Hepatocyte (in vitro differentiated cells): Measurements from ENCODE around the gene SLCO3A1. TPM values are rescaled to one million over a fixed set of nuclear protein-coding genes. Genes with fewer than 3 reads are reported as not detected.

Source experiments
- DNase-seq: peaks from one replicate; pipeline ENCODE4 v3.0.0-alpha.2; 2016; ENCODE audit warnings: low spot score
- H2AFZ ChIP-seq: fragments of 200-600 bp; sonication (generic); 2 replicates; pipeline ENCODE4 v1.6.0; 2016; ENCODE audit warnings: antibody characterized with exemption, mild to moderate bottlenecking
- H3K27ac ChIP-seq: fragments of 200-600 bp; sonication (generic); 2 replicates; pipeline ENCODE4 v1.5.1; 2016; ENCODE audit warnings: mild to moderate bottlenecking
- H3K27me3 ChIP-seq: fragments of 200-600 bp; sonication (generic); 2 replicates; pipeline ENCODE4 v1.6.1; 2016
- H3K36me3 ChIP-seq: fragments of 200-600 bp; sonication (generic); replicated peaks from 2 replicates; pipeline ENCODE4 v1.5.1; 2016; ENCODE audit warnings: low read depth; ENCODE audit not compliant: insufficient read depth
- H3K4me1 ChIP-seq: fragments of 200-600 bp; sonication (generic); 2 replicates; pipeline ENCODE4 v1.5.1; 2016; ENCODE audit warnings: mild to moderate bottlenecking, moderate library complexity; ENCODE audit not compliant: insufficient read depth
- H3K4me2 ChIP-seq: fragments of 200-600 bp; sonication (generic); 2 replicates; pipeline ENCODE4 v1.6.0; 2016
- H3K4me3 ChIP-seq: fragments of 200-600 bp; sonication (generic); 2 replicates; pipeline ENCODE4 v1.5.1; 2016; ENCODE audit warnings: mild to moderate bottlenecking
- H3K79me2 ChIP-seq: fragments of 200-600 bp; sonication (generic); 2 replicates; pipeline ENCODE4 v1.6.0; 2017; ENCODE audit warnings: mild to moderate bottlenecking
- H3K9me2 ChIP-seq: fragments of 200-600 bp; sonication (generic); replicated peaks from 2 replicates; pipeline ENCODE4 v1.6.0; 2017; ENCODE audit warnings: mild to moderate bottlenecking; ENCODE audit not compliant: insufficient read depth
- H3K9me3 ChIP-seq: fragments of 200-600 bp; sonication (generic); 2 replicates; pipeline ENCODE4 v1.5.1; 2016; ENCODE audit warnings: low read depth, mild to moderate bottlenecking
- H4K20me1 ChIP-seq: fragments of 200-600 bp; sonication (generic); 2 replicates; pipeline ENCODE4 v1.6.0; 2016; ENCODE audit warnings: mild to moderate bottlenecking; ENCODE audit not compliant: insufficient read depth, poor library complexity, severe bottlenecking
- EZH2 ChIP-seq: fragments of 200-600 bp; sonication (generic); IDR thresholded peaks from 2 replicates; pipeline ENCODE4 v1.6.1; 2016; ENCODE audit warnings: antibody characterized with exemption, mild to moderate bottlenecking, borderline replicate concordance
- EZH2phosphoT487 ChIP-seq: fragments of 200-600 bp; sonication (generic); IDR thresholded peaks from one replicate; pipeline ENCODE4 v1.6.1; 2018; ENCODE audit warnings: antibody characterized with exemption, mild to moderate bottlenecking, low read depth, moderate library complexity; ENCODE audit not compliant: unreplicated experiment, severe bottlenecking
- WGBS: methylation state at CpG from one replicate; pipeline ENCODE4 v1.1.6; 2016; ENCODE audit warnings: low lambda C conversion rate; ENCODE audit errors: missing lambda C conversion rate; 5-methylcytosine and 5-hydroxymethylcytosine counted together
- polyA plus RNA-seq: library from polyadenylated mRNA; unstranded; fragments of >200 nt; fragmentation: Nextera tagmentation; extraction: Ambion mirVana; gene quantifications from 2 replicates; pipeline ENCODE4 v1.2.1, GENCODE V29; 2016
- total RNA-seq: library from RNA; depleted of rRNA; stranded (reverse); fragments of >200 nt; gene quantifications from 2 replicates; pipeline ENCODE4 v1.2.3, GENCODE V29; 2014
- TF ChIP-seq, protein P1 (sequence below): fragments of 200-600 bp; sonication (generic); IDR thresholded peaks from 2 replicates; pipeline ENCODE4 v1.5.1; 2016; ENCODE audit warnings: antibody characterized with exemption, mild to moderate bottlenecking; ENCODE audit not compliant: poor library complexity

SLCO3A1 gene
- total and polyA plus RNA-seq, 2 experiments from 2014 or later, result 1.3 to 5.4 TPM

DNA sequence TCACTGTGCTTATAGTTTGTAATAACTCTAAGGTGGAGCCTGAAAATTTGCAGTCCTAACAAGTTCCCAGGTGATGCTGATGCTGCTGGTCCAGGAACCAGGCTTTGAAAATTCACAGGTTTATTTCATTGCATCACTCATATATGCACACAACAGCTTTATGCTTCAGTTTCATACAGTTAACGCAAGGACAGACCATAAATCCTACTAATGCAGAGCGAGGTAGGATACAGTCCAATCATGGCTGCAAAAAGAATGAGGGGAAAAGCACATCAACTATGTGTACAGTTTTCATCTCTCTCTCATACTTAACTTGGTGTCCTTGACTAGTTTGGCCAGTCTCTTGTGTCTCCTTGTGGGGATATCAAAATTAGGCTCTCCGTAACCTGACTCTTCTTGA, 135.1 kb downstream of the SLCO3A1 start:
- H3K9me3 ChIP-seq, result no peaks in the 10 kb centered on the region

DNA sequence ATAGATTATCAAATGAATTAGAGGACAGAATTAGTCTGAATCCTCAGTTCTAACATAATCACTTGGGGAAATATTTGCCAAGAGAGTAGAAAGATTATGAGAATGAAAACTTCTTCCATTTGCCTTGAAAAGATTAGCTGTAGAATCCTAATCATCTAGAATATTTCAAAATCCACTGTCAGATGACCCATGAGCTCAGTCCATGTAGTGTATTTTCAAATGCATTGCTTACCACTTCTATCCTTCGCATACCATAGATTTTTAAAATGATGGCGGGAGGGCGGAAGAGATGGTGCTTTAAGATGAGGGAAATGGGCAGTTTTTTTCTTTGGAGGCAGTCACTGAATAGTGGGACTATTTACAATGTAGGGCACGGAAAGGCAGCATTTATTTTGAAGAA, 136.3 kb downstream of the SLCO3A1 start:
- Histone ChIP-seq H3K9me3 (no peaks in the 10 kb centered on the region), H4K20me1 (no peaks in the 10 kb centered on the region), H2AFZ (no peak overlapping the region), H3K27ac (no peak overlapping the region), H3K4me3 (no peak overlapping the region), H3K27me3 (no peaks in the 10 kb centered on the region), H3K79me2 (no peaks in the 10 kb centered on the region), H3K4me2 (no peak overlapping the region), H3K36me3 (no peaks in the 10 kb centered on the region), H3K4me1 (no peaks in the 10 kb centered on the region), H3K9me2 (no peaks in the 10 kb centered on the region)
- TF ChIP-seq EZH2phosphoT487 (no peak), EZH2 (no peak)
- TF ChIP-seq, protein P1, sequence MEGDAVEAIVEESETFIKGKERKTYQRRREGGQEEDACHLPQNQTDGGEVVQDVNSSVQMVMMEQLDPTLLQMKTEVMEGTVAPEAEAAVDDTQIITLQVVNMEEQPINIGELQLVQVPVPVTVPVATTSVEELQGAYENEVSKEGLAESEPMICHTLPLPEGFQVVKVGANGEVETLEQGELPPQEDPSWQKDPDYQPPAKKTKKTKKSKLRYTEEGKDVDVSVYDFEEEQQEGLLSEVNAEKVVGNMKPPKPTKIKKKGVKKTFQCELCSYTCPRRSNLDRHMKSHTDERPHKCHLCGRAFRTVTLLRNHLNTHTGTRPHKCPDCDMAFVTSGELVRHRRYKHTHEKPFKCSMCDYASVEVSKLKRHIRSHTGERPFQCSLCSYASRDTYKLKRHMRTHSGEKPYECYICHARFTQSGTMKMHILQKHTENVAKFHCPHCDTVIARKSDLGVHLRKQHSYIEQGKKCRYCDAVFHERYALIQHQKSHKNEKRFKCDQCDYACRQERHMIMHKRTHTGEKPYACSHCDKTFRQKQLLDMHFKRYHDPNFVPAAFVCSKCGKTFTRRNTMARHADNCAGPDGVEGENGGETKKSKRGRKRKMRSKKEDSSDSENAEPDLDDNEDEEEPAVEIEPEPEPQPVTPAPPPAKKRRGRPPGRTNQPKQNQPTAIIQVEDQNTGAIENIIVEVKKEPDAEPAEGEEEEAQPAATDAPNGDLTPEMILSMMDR, result no peak
- 91% methylated on average over 4 of the region's 4 CpGs for WGBS
- DNase-seq, result no peak

More for the DNA sequence above, 135.1 kb downstream of the SLCO3A1 start:
- Histone ChIP-seq H3K4me2 (no peak overlapping the region), H2AFZ (no peak overlapping the region), H3K36me3 (no peaks in the 10 kb centered on the region), H4K20me1 (no peaks in the 10 kb centered on the region), H3K4me3 (no peak overlapping the region), H3K27ac (no peak overlapping the region), H3K9me2 (no peaks in the 10 kb centered on the region), H3K4me1 (peaks cover 3% of the 10 kb centered on the region), H3K27me3 (no peaks in the 10 kb centered on the region), H3K79me2 (no peaks in the 10 kb centered on the region)
- 91% methylated on average over 3 of the region's 3 CpGs for WGBS
- TF ChIP-seq EZH2, result no peak
- TF ChIP-seq, protein P1, result no peak
- no peak for TF ChIP-seq EZH2phosphoT487
- no peak for DNase-seq

DNA sequence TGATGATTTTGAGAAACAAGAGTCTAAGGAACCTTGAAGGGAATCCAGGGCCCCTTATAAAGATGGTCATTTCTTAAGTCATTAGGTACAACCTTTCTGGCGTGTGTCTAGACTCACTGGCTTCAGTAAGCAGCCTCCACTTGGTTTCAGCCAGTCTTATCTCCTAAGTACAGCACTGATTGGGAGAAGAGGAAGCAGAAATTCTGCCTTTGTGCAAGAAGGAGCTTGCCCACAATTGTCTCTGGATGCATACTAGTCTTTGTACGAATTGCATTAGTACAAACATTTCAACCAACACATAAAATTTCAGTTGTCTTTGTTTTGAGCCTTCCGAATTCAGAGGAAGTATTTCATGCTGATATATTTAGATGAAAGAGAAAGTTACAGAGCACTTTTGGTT, 139.4 kb downstream of the SLCO3A1 start:
- Histone ChIP-seq H3K9me3 (no peaks in the 10 kb centered on the region), H3K4me3 (no peak overlapping the region), H3K27ac (no peak overlapping the region), H4K20me1 (no peaks in the 10 kb centered on the region), H3K79me2 (no peaks in the 10 kb centered on the region), H3K4me2 (no peak overlapping the region), H3K9me2 (no peaks in the 10 kb centered on the region), H3K4me1 (no peaks in the 10 kb centered on the region), H3K36me3 (no peaks in the 10 kb centered on the region), H3K27me3 (no peaks in the 10 kb centered on the region), H2AFZ (no peak overlapping the region)
- TF ChIP-seq EZH2phosphoT487 (no peak), EZH2 (no peak)
- TF ChIP-seq, protein P1, result no peak
- 75% methylated on average over 3 of the region's 3 CpGs for WGBS
- no peak for DNase-seq

DNA sequence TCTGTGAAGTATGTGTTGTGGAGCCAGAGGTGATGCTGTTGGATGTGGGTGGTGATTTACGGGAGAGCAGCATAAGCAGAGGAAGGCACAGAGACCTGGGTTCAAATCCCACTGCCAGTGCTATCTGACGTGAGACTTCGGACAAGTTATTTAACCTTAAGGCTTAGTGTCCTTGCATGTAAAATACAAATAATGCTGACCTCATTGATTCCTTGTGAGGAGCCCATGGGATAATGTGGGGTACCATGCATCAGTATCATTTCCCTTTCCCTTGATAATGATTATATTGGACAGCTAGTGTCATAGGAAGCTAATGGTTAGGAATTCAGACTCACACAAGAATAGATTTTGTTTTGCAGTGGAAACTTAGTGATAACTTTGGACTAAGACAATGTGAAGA, 141.6 kb downstream of the SLCO3A1 start:
- DNase-seq, result no peak
- Histone ChIP-seq H2AFZ (no peak overlapping the region), H3K36me3 (no peaks in the 10 kb centered on the region), H3K9me2 (no peaks in the 10 kb centered on the region), H3K4me1 (no peaks in the 10 kb centered on the region), H3K79me2 (no peaks in the 10 kb centered on the region), H4K20me1 (no peaks in the 10 kb centered on the region), H3K4me2 (no peak overlapping the region), H3K27me3 (no peaks in the 10 kb centered on the region), H3K9me3 (no peaks in the 10 kb centered on the region), H3K27ac (no peak overlapping the region), H3K4me3 (no peak overlapping the region)
- TF ChIP-seq, protein P1, result no peak
- no peak for TF ChIP-seq EZH2phosphoT487
- no peak for TF ChIP-seq EZH2
- WGBS, result 93% methylated on average over 3 of the region's 3 CpGs
